ENCODE data around the gene TMEM198.

Gene TMEM198

GRCh38 chr2:219562049-219563020 lies 18.5 kb downstream of the TMEM198 start:
- TF ChIP-seq CTCF (IDR thresholded peaks at IDR 0.05; ENCODE audit: insufficient read depth, low read depth, low read length, missing control alignments), result no peak
- no peak overlapping the region for H3K4me3 ChIP-seq (ENCODE audit: low read length)
- no peak for DNase-seq (ENCODE audit: low read depth)

GRCh38 chr2:219563271-219563928 lies 19.6 kb downstream of the TMEM198 start:
- DNase-seq (ENCODE audit: low read depth), result no peak
- H3K4me3 ChIP-seq (ENCODE audit: low read length), result no peak overlapping the region
- no peak for TF ChIP-seq CTCF (IDR thresholded peaks at IDR 0.05; ENCODE audit: insufficient read depth, low read depth, low read length, missing control alignments)

GRCh38 chr2:219565130-219566080 lies 21.6 kb downstream of the TMEM198 start:
- H3K4me3 ChIP-seq (ENCODE audit: low read length), result no peak overlapping the region
- DNase-seq (ENCODE audit: low read depth), result no peak
- TF ChIP-seq CTCF (IDR thresholded peaks at IDR 0.05; ENCODE audit: insufficient read depth, low read depth, low read length, missing control alignments), result no peak

GRCh38 chr2:219566640-219567039 lies 22.8 kb downstream of the TMEM198 start:
- DNase-seq (ENCODE audit: low read depth), result no peak
- no peak overlapping the region for H3K4me3 ChIP-seq (ENCODE audit: low read length)
- TF ChIP-seq CTCF (IDR thresholded peaks at IDR 0.05; ENCODE audit: insufficient read depth, low read depth, low read length, missing control alignments), result no peak

GRCh38 chr2:219567131-219567530 lies 23.3 kb downstream of the TMEM198 start:
- H3K4me3 ChIP-seq (ENCODE audit: low read length), result no peak overlapping the region
- no peak for DNase-seq (ENCODE audit: low read depth)
- no peak for TF ChIP-seq CTCF (IDR thresholded peaks at IDR 0.05; ENCODE audit: insufficient read depth, low read depth, low read length, missing control alignments)

- DNase-seq (ENCODE audit: low read depth), result no peak
- TF ChIP-seq CTCF (IDR thresholded peaks at IDR 0.05; ENCODE audit: insufficient read depth, low read depth, low read length, missing control alignments), result no peak
- H3K4me3 ChIP-seq (ENCODE audit: low read length), result no peak overlapping the region
Observed at GRCh38 chr2:219567791-219568361, 24.0 kb downstream of the TMEM198 start.

Data from epithelial cell of esophagus (primary cell).